Esophagus squamous epithelium (tissue), 5 donors: Measurements from ENCODE around the gene TSSK3. TPM values are rescaled to one million over a fixed set of nuclear protein-coding genes. Genes with fewer than 3 reads are reported as not detected.

Experiments used
- DNase-seq: peaks from one replicate; lab custom pipeline; 2025; lab: John Stamatoyannopoulos, UW
- H3K27ac ChIP-seq, 4 donors: fragments of 200-600 bp; sonication (generic); one replicate each; pipeline ENCODE4 v1.5.1; 2016 to 2019; ENCODE audit warnings: mild to moderate bottlenecking in 1 of 4
- H3K27me3 ChIP-seq, 4 donors: fragments of 200-600 bp; sonication (generic); 1 replicate in 3 of 4; 2 replicates in 1 of 4; pipeline versions ENCODE4 v1.5.1 to v1.6.0; 2017 to 2021; ENCODE audit warnings: antibody characterized with exemption in 1 of 4
- H3K36me3 ChIP-seq, 3 donors: fragments of 200-600 bp; sonication (generic); one replicate each; pipeline ENCODE4 v1.5.1; 2016 to 2019
- H3K4me1 ChIP-seq, 3 donors: fragments of 200-600 bp; sonication (generic); one replicate each; pipeline ENCODE4 v1.5.1; 2017 to 2019
- H3K4me3 ChIP-seq, 4 donors: fragments of 200-600 bp; sonication (generic); 1 replicate in 3 of 4; 2 replicates in 1 of 4; pipeline ENCODE4 v1.5.1; 2016 to 2019; ENCODE audit warnings: mild to moderate bottlenecking in 2 of 4, moderate library complexity in 1 of 4
- H3K9me3 ChIP-seq, 3 donors: fragments of 200-600 bp; sonication (generic); one replicate each; pipeline ENCODE4 v1.5.1; 2016 to 2019
- CTCF ChIP-seq, 6 experiments: fragments of 450-650 bp in 4 of 6; fragments of 200-600 bp in 2 of 6; sonication (generic) in 2 of 6; IDR thresholded peaks; one replicate each; pipeline ENCODE4 v1.5.1; 2016 to 2019; ENCODE audit warnings: antibody characterized with exemption in 6 of 6, mild to moderate bottlenecking in 4 of 6, moderate library complexity in 4 of 6
- POLR2A ChIP-seq, 4 donors: fragments of 450-650 bp; IDR thresholded peaks; one replicate each; pipeline ENCODE4 v1.6.1; 2017; ENCODE audit warnings: antibody characterized with exemption in 4 of 4, mild to moderate bottlenecking in 4 of 4, moderate library complexity in 3 of 4
- WGBS, 2 donors: methylation state at CpG; one replicate each; pipeline ENCODE4 v1.1.5; 2018; 5-methylcytosine and 5-hydroxymethylcytosine counted together
- intact Hi-C: fragments of 100-400 bp; cut with DNase I; formaldehyde crosslinking; loops from one replicate; pipeline ENCODE4 v1.15.0; 2022
- total RNA-seq, 4 donors: library from RNA; depleted of rRNA; stranded (reverse); fragments of >200 nt; gene quantifications; one replicate each; pipeline ENCODE4 v1.1.0, GENCODE V29; 2016
- donor health status: DM: yes; HTN: yes; CAD: no.

The TSSK3 gene
- total RNA-seq, 4 donors from 2014 or later, result 0.31 to 0.57 TPM; not detected in 2

- 90 to 100% methylated on average over 4 to 9 of the region's 11 CpGs for WGBS, 2 donors
- TF ChIP-seq CTCF (IDR thresholded peaks at IDR 0.05) (no peak), POLR2A (IDR thresholded peaks at IDR 0.05) (no peak)
- Histone ChIP-seq H3K4me3 (no peak overlapping the region), H3K36me3 (peaks cover 20 to 100% (median 35%) of the 10 kb centered on the region in 3 donors), H3K9me3 (no peaks in the 10 kb centered on the region), H3K27ac (no peak overlapping the region), H3K27me3 (no peaks in the 10 kb centered on the region), H3K4me1 (peaks cover 0 to 10% (median 4%) of the 10 kb centered on the region in 3 donors)
- intact Hi-C loops, result no loop called here
- no peak for DNase-seq
Observed at GRCh38 chr1:32327204-32327603, 35.1 kb upstream of the TSSK3 start.

- 82 to 89% methylated on average over 4 of the region's 4 CpGs for WGBS, 2 donors
- Histone ChIP-seq H3K36me3 (peaks cover 17 to 95% (median 32%) of the 10 kb centered on the region in 3 donors), H3K4me3 (no peak overlapping the region), H3K4me1 (peaks cover 12 to 33% (median 17%) of the 10 kb centered on the region in 3 donors), H3K9me3 (no peaks in the 10 kb centered on the region), H3K27me3 (no peaks in the 10 kb centered on the region), H3K27ac (no peak overlapping the region)
- no peak for DNase-seq
- TF ChIP-seq POLR2A (IDR thresholded peaks at IDR 0.05) (no peak), CTCF (IDR thresholded peaks at IDR 0.05) (no peak)
- intact Hi-C loops, result no loop called here
Observed at GRCh38 chr1:32329931-32330466, 32.3 kb upstream of the TSSK3 start.

GRCh38 chr1:32330558-32331151 lies 31.7 kb upstream of the TSSK3 start:
- DNase-seq, result no peak
- peaks cover 19 to 40% (median 19%) of the 10 kb centered on the region in 3 donors for H3K4me1 ChIP-seq
- H3K4me3 ChIP-seq, result no peak overlapping the region
- intact Hi-C loops, result no loop called here
- H3K27me3 ChIP-seq, result no peaks in the 10 kb centered on the region
- whole genome bisulfite sequencing, 2 donors, result 91 to 95% methylated on average over 10 to 12 of the region's 12 CpGs
- no peak for TF ChIP-seq CTCF (IDR thresholded peaks at IDR 0.05)
- TF ChIP-seq POLR2A (IDR thresholded peaks at IDR 0.05), result no peak
- peaks cover 17 to 88% (median 30%) of the 10 kb centered on the region in 3 donors for H3K36me3 ChIP-seq
- H3K27ac ChIP-seq, result no peak overlapping the region
- no peaks in the 10 kb centered on the region for H3K9me3 ChIP-seq

GRCh38 chr1:32331549-32331948 lies 30.8 kb upstream of the TSSK3 start:
- intact Hi-C loops, result no loop called here
- WGBS, 2 donors, result 36 to 93% methylated on average over 2 to 11 of the region's 12 CpGs
- no peak for TF ChIP-seq POLR2A (IDR thresholded peaks at IDR 0.05)
- no peak for TF ChIP-seq CTCF (IDR thresholded peaks at IDR 0.05)
- H3K4me3 ChIP-seq, result no peak overlapping the region
- H3K27ac ChIP-seq, result peak overlapping the region in 1 of 4 donors; percentile 29
- DNase-seq, result no peak
- peaks cover 23 to 48% (median 28%) of the 10 kb centered on the region in 3 donors for H3K4me1 ChIP-seq
- H3K27me3 ChIP-seq, result peaks cover 0 to 8% (median 0%) of the 10 kb centered on the region in 4 donors
- peaks cover 14 to 79% (median 30%) of the 10 kb centered on the region in 3 donors for H3K36me3 ChIP-seq
- H3K9me3 ChIP-seq, result no peaks in the 10 kb centered on the region
